HG03097 (cell line): ENCODE data around the gene SNX32.

Source experiments
- ATAC-seq: cut with Tn5 transposase; IDR thresholded peaks from one replicate; pipeline ENCODE4 v1.9.1; 2021; ENCODE audit not compliant: unreplicated experiment, low FRiP score

SNX32 gene

GRCh38 chr11:65897020-65897471, 63.3 kb downstream of the SNX32 start:
- ATAC-seq = no peak

GRCh38 chr11:65898656-65899355, 65.0 kb downstream of the SNX32 start:
- ATAC-seq = no peak

GRCh38 chr11:65899356-65900124, 65.8 kb downstream of the SNX32 start:
- no peak for ATAC-seq

- ATAC-seq = peak; percentile 79
These were observed 66.5 kb downstream of the SNX32 start, which contains the start of gene FOSL1 for GRCh38 chr11:65900125-65900898. Gene FOSL1 (minus strand): TSS chr11:65900388. CDS start chr11:65900339, 49 bp downstream.

- ATAC-seq = no peak
These were observed 67.1 kb downstream of the SNX32 start for GRCh38 chr11:65900899-65901180.

- ATAC-seq = no peak
These were observed 69.3 kb downstream of the SNX32 start for GRCh38 chr11:65903068-65903481.
